HG03565 (cell line): ENCODE results near the gene EIF2AK2.
A peak's percentile ranks its signal among the peaks of the same experiment; 100 is the strongest.

Experiments
- ATAC-seq: cut with Tn5 transposase; IDR thresholded peaks from one replicate; pipeline ENCODE4 v1.9.1; 2021; ENCODE audit warnings: mild to moderate bottlenecking, moderate library complexity; ENCODE audit not compliant: unreplicated experiment

The EIF2AK2 gene

GRCh38 chr2:37173741-37174140, 17.0 kb upstream of the EIF2AK2 start:
- no peak for ATAC-seq

DNA sequence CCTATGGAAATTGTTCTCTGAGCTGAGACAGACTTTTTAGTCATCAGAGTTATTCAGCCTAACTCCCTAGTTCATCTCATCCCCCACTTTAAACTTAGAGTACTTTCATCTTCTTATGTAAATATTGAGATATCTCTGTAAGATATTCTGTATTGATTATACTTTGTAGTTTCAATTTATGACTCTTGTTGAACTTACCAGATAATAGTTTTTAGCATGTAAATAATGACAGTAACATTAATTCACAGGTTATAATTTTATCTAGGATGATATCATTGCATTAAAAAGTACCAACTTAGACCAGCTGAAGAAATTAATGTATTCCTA, 14.8 kb upstream of the EIF2AK2 start:
- ATAC-seq: no peak

GRCh38 chr2:37168217-37168981, 11.6 kb upstream of the EIF2AK2 start:
- no peak for ATAC-seq

GRCh38 chr2:37167636-37168180, 10.9 kb upstream of the EIF2AK2 start:
- ATAC-seq: no peak

DNA sequence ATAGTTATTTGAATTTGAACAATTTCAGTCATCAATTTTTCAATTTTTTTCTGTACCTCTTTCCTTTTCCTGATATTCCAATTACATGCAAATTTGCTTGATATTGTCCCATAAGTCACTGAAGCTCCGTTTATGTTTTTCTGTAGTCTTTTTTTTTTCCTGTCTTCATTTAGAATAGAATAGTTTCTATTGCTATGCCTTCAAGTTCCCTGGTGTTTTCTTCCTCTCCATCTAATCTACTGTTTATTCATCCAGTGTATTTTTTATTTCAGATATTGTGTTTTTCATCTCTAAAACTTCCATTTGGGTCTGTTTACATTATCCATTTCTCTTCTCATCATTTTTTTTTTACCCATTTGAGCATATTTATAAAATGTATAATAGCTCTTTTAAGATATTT, 8.0 kb upstream of the EIF2AK2 start:
- ATAC-seq: no peak

DNA sequence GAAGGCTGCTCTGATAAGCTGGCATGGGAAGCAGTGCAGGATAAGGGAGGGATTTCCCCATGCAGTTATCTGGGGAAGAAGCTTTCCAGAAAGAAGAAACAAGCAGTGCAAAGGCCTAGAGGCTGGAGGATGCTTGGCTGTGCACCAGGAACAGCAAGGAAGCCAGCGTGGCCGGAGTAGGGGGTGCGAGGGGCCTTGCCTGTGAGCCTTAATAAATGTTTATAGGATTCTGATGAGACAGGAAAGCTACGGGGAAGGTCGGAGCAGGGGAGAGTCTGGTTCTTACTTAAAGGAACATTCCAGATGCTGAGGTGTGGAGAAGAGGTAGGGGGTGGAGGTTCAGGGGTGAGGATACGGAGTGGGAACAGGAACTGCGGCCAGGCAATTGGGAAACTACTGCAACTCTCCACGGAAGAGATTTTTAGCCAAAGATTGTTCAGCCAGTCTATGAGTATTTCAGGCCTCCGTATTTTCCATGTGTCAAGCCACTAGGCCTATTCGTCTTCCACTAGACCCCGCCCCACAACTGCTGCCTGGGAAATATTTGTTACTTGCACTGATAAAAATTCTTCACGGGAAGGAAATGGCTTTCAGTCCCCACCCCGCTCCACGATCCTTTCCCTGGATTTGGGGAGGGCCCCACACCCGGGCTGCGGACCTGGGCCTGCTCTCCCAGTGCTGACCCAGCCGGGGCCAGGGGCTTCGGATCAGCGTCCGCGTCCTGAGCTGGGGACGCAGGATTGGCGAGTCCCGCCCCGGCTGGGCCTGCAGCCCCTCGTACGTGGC, 516 bp downstream of the EIF2AK2 start:
- ATAC-seq: peak; percentile 10

DNA sequence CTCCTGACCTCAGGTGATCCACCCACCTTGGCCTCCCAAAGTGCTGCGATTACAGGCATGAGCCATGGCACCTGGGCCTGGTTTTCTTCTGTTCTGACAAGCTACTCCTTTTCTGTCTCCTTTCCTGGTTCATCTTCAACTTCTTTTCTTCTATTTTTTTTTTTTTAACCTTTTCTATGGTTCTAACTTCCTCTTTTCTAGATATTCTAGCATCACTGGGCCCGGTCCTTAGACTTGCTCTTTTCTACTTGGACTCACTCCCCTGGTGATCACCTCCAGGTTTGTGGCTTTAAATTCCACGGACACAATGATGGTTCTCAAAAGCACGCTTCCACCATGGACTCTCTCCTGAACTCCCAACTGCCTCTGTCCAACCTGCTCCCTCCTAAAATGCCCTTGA, 2.0 kb downstream of the EIF2AK2 start:
- no peak for ATAC-seq

DNA sequence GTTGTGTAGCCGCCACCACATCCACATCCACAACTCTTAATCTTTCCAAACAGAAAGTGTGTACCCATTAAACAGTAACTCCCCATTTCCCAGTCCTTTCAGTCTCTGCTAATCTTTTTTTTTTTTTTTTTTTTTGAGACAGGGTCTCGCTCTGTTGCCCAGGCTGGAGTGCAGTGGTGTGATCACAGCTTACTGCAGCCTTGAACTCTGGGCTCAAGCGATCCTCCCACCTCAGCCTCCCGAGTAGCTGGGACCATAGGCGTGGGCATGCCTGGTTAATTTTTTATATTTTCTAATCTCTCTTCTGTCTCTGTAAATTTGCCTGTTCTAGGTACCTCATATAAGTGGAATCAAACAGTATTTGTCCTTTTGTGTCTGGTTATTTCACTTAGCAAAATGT, 3.6 kb downstream of the EIF2AK2 start:
- no peak for ATAC-seq

GRCh38 chr2:37149626-37150322, 7.0 kb downstream of the EIF2AK2 start:
- no peak for ATAC-seq

DNA sequence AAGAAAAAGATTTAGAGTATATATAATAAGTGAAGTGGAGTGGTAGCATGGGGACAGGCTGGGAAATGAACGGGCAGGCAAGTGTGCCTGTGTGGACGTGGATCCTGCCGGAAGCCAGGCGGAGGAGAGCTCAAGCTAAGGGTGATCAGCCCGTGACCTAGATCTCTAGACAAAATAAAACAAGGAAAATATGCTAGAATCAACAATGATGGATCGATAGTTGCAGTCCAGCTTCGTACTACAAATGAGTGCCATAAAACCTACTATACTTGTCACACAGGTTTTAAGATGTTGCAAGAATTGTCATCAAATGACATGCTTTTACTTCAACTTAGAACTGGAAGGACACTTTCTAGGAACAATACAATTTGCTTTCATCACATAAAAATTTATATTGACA, 8.5 kb downstream of the EIF2AK2 start:
- ATAC-seq: no peak

DNA sequence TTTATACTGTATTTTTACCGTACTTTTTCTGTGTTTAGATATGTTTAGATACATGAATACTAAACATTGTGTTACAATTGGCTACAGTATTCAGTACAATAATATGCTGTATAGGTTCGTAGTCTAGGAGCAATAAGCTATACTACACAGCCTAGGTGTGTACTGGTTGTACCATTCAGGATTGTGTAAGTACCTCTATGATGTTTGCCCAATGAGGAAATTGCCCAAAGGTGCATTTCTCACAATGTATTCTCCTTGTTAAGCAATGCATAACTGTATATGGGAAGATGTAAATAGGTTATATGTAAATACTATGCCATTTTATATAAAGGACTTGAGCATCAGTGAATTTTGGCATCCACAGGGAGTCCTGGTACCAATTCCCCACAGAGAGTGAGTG, 10.7 kb downstream of the EIF2AK2 start:
- no peak for ATAC-seq

- no peak for ATAC-seq
These were observed 12.8 kb downstream of the EIF2AK2 start for GRCh38 chr2:37143974-37144373.

- no peak for ATAC-seq
These were observed 14.2 kb downstream of the EIF2AK2 start for GRCh38 chr2:37142546-37142945.

DNA sequence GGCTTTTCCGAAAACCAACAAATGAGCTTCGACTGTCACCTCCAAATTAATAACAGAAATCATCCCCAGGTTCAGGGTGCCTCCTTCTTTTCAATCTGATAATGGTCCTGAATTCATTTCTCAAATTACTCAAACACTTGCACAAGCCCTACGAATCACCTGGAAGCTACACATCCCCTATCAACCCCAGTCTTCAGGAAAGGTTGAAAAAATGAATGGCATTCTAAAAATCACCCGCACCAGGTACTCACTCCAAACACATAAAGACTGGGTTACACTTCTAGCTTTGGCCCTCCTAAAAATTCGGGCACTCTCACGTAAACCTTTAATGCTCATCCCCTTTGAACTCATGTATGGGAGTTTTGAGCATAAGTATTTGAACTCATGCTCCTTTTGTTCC, 23.9 kb downstream of the EIF2AK2 start:
- ATAC-seq: no peak

DNA sequence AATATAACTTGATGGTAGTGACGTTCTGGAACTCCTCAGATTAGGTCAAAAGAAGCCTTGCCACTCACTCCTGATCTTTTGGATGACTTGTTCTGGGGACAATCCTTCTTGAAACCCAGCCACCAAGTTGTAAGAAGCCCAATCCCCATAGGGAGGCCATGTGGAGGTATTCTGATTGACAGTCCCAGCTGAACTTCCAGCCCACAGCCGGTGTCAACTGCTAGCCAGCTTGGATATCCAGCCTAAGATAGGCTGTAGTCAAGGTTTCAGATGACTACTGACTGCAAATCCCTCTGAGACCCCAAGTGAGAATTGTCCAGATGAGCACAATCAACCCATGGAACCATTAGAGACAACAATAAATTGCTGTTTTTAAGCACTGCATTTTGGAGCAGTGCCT, 31.4 kb downstream of the EIF2AK2 start:
- ATAC-seq: no peak

DNA sequence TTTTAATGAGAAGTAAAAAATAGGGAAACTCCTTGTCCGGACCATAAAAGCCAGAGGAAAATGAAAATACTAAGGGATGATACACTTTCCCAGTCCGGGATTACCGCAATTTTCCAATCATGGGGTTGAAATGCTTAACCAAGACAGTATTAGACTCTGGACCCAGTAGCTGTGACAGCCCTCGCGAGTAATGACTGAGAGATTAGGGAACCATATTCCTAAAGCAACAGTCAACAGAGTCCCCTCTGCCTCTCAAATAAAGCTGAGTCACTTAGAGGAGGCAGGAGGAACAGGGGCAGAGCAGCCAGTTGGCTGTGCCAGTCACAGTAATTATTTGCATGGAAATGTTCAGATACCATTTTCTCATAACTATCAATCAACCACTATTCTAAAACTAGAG, 37.6 kb downstream of the EIF2AK2 start:
- no peak for ATAC-seq

DNA sequence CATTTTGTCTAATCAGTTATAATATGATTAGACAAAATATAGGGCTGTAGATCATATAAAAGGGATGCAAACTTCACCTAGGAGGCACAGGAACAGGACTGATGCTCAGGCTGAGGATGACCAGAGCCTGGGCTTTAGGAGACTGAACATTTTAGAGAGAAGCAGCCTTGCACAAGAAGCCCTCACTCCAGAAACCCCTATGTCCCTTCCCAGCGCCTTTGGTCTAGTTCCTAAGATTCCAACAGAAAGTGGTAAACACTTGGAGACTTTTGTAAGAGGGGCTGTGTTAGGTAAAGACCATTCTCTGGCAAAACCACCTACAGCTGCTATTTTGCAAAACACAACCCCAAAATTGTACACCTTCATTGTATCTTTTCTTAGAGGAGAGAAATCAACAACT, 39.2 kb downstream of the EIF2AK2 start:
- no peak for ATAC-seq

- no peak for ATAC-seq
These were observed 44.8 kb downstream of the EIF2AK2 start for GRCh38 chr2:37111958-37112357.

- no peak for ATAC-seq
These were observed 46.2 kb downstream of the EIF2AK2 start for GRCh38 chr2:37110306-37111212.

DNA sequence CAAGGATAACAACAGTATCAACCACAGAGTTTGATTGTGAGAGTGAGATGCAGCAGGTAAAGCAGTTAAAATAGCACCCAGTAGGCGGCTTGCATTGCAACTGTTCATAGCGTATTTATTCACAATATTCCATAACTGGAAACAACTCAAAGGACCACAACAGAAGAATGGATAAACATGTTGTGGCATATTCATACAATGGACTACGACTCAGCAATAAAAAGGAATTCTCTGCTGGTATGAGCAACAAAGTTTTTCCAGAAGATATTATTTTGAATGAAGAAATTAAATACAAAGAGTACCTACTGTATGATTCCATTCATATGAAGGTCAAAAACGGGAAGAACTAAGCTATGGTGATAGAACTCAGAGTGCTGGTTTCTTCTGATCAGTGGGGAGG, 47.3 kb downstream of the EIF2AK2 start:
- no peak for ATAC-seq

- ATAC-seq: no peak
These were observed 51.6 kb downstream of the EIF2AK2 start for GRCh38 chr2:37105150-37105549.
